ENCODE results near the gene MYRIP.
"Not testable (repeated sequence)": the region's sequence is repeated elsewhere in the genome, so short reads cannot be mapped to it uniquely, and the experiment has no call there.

The MYRIP gene

GRCh38 chr3:39970982-39971381 is 161.6 kb downstream of the MYRIP start:
- DNase-seq (ENCODE audit: low read depth in 2 of 2): no peak

DNA sequence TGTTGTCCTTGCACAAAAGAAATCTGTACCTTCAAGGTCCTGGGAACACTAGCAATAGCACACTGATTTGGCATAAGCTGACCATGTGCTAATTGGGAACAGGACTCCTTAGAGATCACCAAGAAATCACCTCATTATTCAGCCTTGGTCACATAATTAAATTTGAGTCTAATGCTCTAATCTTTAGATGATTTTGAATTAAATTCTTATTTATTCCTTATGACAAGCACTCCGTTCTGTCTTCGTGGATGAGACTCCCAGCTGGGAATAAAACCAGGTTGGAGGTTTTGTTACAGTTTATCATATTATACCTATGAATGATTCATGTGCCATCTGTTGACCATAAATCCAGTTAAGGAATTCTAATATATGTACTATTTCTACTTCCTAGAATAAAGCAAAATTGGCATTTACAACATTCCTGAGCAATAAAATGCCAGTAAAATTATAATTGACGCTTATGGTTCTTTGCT is 162.2 kb downstream of the MYRIP start:
- DNase-seq (ENCODE audit: low read depth in 2 of 2): no peak

DNA sequence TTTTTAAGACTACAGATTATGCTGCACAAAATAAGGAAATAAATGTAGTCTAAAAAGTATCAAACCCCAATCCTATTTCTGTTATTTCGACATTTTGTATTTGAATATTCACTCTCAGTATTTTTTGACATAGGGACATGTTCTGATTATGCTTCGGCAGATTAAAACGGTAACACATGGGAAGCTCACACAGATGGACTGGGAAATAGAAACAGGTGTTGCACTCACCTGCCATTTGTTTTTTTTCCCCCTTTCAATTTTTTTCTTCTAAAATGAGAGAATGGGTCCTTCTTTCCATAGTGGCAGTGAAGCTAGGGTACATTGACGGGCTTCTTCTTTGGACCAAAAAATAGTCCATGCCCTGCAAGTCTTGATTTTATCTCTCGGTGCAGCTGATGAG is 163.1 kb downstream of the MYRIP start:
- no peak for DNase-seq (ENCODE audit: low read depth in 2 of 2)

DNA sequence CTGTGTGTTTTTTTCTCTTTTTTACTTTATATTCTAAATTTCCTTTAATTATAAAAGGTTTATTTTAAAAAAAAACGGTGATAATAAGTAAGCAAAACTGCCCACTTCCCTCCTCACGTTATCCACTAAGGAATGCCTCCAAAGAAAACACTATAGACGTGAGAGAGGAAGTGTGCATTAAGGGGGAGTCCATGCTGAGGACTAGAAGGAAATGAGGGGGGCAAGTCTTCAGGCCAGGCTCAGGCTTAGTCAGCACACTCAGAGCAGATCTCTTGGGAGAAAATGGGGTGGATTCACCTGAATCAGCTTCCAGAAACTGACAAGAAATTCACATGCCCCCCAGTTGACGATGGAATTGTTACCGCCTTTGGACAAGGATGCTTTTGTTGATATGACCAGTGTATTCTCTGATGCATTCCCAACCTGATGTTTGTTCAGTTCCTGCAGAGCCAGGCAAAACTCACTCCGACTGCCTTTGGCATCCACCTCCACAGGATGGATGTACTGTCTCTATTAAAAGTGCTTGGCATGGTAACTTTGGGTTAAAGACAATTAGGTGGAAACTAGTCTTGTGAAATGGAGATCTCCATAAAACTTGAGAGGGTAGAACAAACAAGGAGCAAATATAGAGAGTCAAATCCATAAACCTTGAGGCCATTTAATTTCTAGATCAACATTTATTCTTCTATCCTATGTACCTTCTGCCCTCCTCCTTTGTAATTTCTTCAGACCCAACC is 167.8 kb downstream of the MYRIP start:
- DNase-seq (ENCODE audit: low read depth in 2 of 2): no peak

DNA sequence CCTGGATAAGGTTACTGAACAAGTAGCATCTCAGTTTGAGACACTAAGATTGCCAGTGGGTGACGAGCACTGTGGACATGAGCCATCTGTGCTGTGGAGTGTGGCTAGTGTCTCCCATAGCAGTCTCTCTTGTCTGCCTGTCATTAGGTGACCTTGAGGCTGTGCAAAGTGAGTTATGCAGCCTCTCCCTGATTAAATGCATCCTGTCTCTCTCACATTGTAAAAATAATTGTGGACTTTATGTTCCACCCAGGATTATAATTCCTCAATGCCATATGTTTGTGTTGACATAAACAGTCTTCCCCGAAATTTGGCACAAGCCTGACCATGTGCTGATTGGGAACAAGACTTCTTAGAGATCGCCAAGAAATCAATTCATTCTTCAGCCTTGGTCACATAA is 168.9 kb downstream of the MYRIP start:
- no peak for DNase-seq (ENCODE audit: low read depth in 2 of 2)

- DNase-seq (ENCODE audit: low read depth in 2 of 2): no peak
These were observed 170.6 kb downstream of the MYRIP start for GRCh38 chr3:39980058-39980457.

DNA sequence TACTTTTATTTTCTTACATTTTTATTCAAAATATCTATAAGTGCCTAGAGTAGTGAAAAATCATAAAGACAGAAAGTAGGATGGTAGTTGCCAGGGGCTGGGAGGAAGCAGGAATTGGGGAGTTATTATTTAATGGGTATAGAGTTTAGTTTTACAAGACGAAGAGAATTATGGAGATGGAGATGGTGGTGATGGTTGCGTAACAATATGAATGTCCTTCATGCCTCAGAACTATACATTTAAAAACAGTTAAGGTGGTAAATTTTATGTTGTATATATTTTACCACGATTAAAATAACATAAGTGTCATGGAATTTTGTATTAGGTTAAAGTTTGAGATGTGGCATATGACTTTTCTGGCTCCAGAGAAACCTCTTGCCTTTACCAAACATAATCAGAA is 171.4 kb downstream of the MYRIP start:
- no peak for DNase-seq (ENCODE audit: low read depth in 2 of 2)

- no peak for DNase-seq (ENCODE audit: low read depth in 2 of 2)
These were observed 172.3 kb downstream of the MYRIP start for GRCh38 chr3:39981547-39982184.

DNA sequence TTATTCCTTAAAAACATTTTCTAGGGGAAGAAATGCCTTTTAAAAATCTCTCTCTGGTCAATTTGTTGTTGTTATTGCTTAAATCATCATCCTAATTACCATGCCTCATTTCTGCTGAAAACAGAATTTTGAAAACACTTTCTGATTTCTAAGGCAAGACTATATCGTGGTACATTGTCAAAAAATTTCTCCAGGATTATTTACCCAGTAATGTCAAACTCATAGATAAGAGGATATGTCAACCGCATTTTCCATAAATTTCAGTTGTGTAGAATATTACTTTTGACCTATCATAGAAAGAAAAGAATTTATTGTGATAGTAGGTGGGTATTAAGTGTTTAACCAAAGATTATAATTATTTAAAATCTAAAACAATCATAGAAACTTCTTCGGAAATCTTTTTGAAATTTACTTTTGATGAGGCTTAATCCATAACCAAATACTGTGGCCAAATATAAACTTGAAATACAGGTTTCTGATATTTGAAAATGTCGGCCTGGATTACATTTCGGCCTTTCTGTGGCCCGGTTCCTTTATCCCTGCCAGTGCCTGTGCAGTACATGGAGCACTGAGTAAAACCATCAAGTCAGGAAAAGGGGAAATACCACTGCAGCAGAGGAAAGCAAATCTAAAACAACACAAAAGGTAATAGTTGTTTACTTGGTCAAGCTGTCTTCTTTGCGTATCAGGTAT is 173.4 kb downstream of the MYRIP start:
- no peak for DNase-seq (ENCODE audit: low read depth in 2 of 2)

- DNase-seq (ENCODE audit: low read depth in 2 of 2): no peak
These were observed 180.3 kb downstream of the MYRIP start for GRCh38 chr3:39989746-39990145.

DNA sequence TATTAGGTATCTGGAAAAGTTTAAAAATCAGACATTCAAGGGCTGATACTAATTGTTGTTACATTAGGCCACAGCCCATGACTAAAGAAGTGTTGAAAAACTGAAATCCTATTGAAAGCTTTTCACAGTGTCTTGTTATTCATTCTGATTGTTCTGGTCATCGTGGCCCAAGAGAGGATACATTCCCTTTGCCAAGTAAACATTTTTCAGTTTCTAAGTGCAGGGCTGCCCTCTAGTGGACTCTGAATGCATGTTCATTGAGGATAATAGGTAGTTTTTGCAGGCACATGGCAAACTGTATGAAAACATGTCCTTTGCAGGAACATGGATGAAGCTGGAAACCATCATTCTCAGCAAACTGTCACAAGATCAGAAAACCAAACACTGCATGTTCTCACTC is 181.1 kb downstream of the MYRIP start:
- peak in 1 of 2 experiments; percentile 6 for DNase-seq (ENCODE audit: low read depth in 2 of 2)

DNA sequence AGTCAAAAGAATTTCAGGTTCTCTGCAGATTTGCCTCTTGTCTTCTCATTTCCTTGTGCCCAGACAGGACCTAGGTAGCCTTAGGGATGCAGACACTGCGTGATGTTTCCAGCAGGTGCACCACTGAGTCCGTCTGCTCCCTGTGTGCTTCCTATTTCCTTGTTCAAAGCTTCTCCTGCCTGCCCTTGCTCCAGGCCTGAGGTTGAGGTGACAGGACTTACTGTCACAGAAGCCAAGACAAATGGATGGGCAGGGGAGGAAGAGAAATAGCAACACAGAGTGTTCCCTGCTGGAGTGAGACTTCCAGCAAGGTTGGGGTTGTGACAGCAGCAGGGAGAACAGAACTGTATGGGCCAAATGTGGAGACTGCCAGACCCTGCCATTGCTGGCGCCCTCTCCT is 199.4 kb downstream of the MYRIP start:
- DNase-seq (ENCODE audit: low read depth in 2 of 2): no peak

GRCh38 chr3:40009991-40010390 is 200.6 kb downstream of the MYRIP start:
- no peak for DNase-seq (ENCODE audit: low read depth in 2 of 2)

- DNase-seq (ENCODE audit: low read depth in 2 of 2): no peak
These were observed 203.0 kb downstream of the MYRIP start for GRCh38 chr3:40012381-40012780.

DNA sequence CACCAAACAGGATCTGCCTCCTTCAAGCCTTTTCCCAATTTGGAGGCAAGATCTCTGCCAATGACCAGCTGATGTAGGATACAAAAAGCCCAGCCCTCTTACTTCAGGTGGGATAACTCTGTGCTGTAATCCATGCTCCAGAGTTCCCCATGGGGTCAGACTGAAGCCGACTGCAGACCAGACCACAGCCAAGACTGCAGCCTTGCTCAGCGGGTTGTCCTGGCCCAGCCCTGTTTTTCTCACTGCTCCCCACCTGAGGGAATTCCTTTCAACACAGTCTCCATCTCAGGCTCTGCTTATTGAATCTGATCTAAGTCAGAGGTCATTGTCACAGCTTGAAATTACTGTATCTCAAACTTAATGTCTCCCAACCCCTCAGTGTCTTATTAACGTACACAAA is 207.0 kb downstream of the MYRIP start:
- no peak for DNase-seq (ENCODE audit: low read depth in 2 of 2)

GRCh38 chr3:40018369-40018768 is 209.0 kb downstream of the MYRIP start:
- no peak for DNase-seq (ENCODE audit: low read depth in 2 of 2)

DNA sequence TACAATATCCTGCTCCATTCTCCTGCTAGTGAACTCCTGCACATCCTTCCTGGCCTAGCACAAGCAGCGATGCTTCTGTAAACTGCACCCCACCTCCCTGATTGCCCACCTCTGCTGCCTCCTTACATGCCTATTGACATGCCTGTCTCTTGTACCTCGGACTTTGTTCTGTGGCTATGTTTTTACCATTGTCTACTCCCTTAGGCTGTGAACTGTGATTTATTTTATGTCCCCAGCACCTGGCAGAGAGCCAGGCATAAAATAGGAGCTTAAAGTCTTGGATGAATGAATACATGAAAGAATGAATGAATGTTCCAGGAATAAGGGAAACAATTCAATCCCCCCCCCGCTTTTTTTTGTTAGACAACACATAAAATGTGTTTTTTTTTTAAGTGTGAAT is 210.0 kb downstream of the MYRIP start:
- DNase-seq (ENCODE audit: low read depth in 2 of 2): no peak

DNA sequence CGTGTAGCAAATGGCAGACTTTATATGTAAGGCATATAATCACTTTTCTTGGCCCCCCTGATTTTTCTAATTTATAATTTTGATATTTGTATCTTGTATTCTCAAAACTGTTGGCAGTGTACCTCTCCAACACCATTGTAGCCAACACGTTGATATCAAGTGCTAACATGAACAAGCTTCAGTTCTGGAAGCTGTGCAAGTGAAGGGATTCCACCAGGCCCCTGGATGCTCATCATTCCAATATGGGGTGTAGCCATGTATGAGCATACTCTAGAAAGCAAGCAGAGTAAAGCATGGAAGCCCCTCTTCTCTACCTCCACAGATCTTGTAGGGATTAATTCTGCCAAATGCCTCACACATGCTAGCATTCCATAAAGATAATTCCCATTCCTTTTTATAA is 211.3 kb downstream of the MYRIP start:
- no peak for DNase-seq (ENCODE audit: low read depth in 2 of 2)

GRCh38 chr3:40021338-40021737 is 211.9 kb downstream of the MYRIP start:
- no peak for DNase-seq (ENCODE audit: low read depth in 2 of 2)

DNA sequence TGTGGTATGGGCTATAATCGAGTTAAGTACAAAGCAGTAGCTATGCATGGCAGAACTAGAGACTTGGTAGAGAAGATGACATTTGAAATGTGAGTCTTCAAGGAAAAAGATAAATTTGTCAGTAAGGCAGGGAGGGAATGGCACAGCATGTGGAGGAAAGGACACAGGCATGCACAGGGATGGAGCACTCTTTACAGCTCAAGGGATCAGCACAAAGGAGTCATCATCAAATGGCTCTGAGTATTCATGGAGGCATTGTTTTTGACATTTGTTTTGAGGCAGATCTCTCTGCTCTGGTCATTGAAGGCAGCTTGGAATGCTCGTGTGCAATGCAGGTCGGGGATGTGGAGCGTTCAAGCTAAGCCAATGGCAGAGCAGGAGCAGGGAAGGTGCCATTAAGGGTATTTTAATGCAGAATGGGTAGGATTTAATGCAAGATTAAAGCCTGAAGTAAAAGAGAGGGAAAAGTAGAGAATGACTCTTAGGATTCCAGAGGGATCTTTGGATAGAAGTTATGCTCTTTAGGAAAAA is 213.0 kb downstream of the MYRIP start:
- no peak for DNase-seq (ENCODE audit: low read depth in 2 of 2)

DNA sequence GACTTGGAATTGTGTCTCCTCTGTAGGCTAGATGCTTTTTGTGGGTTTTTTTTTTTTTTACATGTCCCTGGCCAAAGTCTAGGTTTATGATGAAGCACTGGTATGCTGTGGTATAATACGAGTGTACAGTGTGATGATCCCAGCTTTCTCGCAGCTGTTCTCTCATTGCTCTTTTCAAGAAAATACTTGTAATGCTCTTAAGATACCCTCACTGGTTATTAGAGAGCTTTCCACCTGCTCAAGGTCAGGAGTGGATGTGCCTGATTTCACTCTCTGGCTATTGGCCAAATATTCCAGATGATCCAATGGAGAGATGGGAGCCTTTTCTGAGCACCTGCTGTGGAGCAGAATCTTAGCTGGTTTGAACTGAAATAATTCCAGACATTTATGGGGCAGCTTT is 215.1 kb downstream of the MYRIP start:
- DNase-seq (ENCODE audit: low read depth in 2 of 2): no peak

DNA sequence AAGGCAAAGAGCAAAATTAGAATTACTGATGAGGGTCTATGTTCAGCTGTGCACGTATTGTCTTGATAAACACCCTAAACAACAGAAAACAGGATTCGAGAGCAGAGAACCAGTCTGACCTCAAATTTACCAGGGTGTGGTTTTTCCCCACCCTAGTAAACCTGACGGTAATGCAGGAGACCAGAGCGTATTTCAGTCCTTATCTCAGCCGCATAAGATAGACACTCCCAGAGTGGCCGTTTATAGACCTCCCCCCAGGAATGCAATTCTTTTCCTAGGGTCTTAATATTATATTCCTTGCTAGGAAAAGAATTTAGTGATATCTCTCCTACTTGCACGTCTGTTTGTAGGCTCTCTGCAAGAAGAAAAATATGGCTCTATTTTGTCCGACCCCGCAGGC is 216.5 kb downstream of the MYRIP start:
- not testable (repeated sequence) for DNase-seq (ENCODE audit: low read depth in 2 of 2)

GRCh38 chr3:40035177-40035576 is 225.8 kb downstream of the MYRIP start:
- DNase-seq (ENCODE audit: low read depth in 2 of 2): no peak

All from stimulated activated CD4-positive, alpha-beta T cell treated with anti-CD3 and anti-CD28 coated beads, Interleukin-12 subunit alpha, Interleukin-12 subunit beta, amount 100 ng/mL, for 24 hours (primary cell).